Gastrocnemius medialis (tissue), 4 donors: ENCODE measurements around the gene IL1RAP.

Experiments used
- POLR2A ChIP-seq, 2 donors: fragments of 450-650 bp; IDR thresholded peaks; one replicate each; pipeline ENCODE4 v1.6.1; 2017; ENCODE audit warnings: antibody characterized with exemption in 2 of 2, mild to moderate bottlenecking in 2 of 2, moderate library complexity in 2 of 2
- TF ChIP-seq, protein P1 (sequence below), 5 experiments: fragments of 450-650 bp in 3 of 5; fragments of 200-600 bp in 2 of 5; sonication (generic) in 2 of 5; IDR thresholded peaks in 4 of 5; conservative IDR thresholded peaks in 1 of 5; 1 replicate in 4 of 5; 2 replicates in 1 of 5; pipeline ENCODE4 v1.5.1; 2016 to 2019; ENCODE audit warnings: antibody characterized with exemption in 5 of 5, mild to moderate bottlenecking in 3 of 5, moderate library complexity in 3 of 5

DNA sequence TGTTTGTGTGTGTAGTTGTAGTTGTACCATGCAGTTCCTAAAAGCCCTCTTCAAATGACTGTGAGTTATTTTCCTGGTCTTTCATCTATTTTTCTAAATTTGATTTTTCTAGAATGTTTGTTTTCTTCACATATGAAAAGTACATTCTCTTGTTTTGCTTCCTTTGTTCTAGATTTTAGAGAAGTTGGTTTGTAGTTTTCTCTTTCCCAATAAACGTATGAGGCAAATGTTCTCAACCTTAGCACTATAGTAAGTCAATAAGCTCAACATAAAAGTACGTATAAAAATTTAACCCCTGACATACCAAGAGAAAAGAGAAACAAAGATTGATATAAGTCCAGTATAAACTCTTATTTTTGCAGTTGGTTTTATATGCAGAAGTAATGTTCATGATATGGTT lies 74.7 kb downstream of the IL1RAP start:
- TF ChIP-seq, protein P1, sequence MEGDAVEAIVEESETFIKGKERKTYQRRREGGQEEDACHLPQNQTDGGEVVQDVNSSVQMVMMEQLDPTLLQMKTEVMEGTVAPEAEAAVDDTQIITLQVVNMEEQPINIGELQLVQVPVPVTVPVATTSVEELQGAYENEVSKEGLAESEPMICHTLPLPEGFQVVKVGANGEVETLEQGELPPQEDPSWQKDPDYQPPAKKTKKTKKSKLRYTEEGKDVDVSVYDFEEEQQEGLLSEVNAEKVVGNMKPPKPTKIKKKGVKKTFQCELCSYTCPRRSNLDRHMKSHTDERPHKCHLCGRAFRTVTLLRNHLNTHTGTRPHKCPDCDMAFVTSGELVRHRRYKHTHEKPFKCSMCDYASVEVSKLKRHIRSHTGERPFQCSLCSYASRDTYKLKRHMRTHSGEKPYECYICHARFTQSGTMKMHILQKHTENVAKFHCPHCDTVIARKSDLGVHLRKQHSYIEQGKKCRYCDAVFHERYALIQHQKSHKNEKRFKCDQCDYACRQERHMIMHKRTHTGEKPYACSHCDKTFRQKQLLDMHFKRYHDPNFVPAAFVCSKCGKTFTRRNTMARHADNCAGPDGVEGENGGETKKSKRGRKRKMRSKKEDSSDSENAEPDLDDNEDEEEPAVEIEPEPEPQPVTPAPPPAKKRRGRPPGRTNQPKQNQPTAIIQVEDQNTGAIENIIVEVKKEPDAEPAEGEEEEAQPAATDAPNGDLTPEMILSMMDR (IDR thresholded peaks at IDR 0.05 in 4 of 5, conservative IDR thresholded peaks at IDR 0.05 in 1 of 5) = no peak
- TF ChIP-seq POLR2A (IDR thresholded peaks at IDR 0.05) = no peak
